ENCODE measurements around the gene GRID2. TPM values are rescaled to one million over a fixed set of nuclear protein-coding genes. Genes with fewer than 3 reads are reported as not detected.

The GRID2 gene
- total RNA-seq, 4 donors from 2014 or later: 0.16 TPM; not detected in 3

DNA sequence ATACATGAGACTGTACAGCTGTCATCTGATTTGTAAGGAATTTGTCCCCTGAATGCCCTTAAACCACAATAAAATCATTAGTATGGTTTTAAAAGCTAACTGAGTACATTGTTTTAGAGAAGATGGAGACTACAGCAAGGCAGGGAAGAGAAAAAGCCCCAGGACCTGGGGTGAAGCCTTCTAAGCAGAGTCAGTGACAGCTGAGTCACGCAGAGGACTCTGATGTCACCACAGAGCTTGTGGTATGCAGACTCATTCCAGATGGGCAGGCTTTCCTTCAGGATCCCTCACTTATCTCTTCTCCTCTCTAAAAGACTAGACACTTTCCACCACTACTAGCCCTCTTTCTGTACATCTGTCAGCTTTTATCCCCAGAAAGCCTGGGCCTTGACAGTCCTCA, 1427.7 kb downstream of the GRID2 start:
- WGBS, 2 donors (ENCODE audit: low coverage in 1 of 2): 77% methylated on average over 1 of the region's 1 CpG; no CpG with 5 or more reads in 1 of the 2 donors
- Histone ChIP-seq H3K27ac (no peak overlapping the region), H3K4me3 (no peak overlapping the region), H3K9me3 (no peaks in the 10 kb centered on the region), H3K36me3 (no peaks in the 10 kb centered on the region), H3K4me1 (no peaks in the 10 kb centered on the region), H3K27me3 (no peaks in the 10 kb centered on the region)
- DNase-seq: no peak
- in situ Hi-C loops (cut with MboI; ENCODE audit: low pct_ligation_motif_present in 1 of 4, low pct_unique_long_range_greater_than_20kb in 1 of 4, low sequenced_read_pairs in 3 of 4) (no loop called here), intact Hi-C loops (cut with DNase I; ENCODE audit: low total_unique reads) (no loop called here)
- TF ChIP-seq EP300 (IDR thresholded peaks at IDR 0.05; ENCODE audit: low read depth): no peak
- TF ChIP-seq POLR2A (IDR thresholded peaks at IDR 0.05): no peak
- TF ChIP-seq, protein P1, sequence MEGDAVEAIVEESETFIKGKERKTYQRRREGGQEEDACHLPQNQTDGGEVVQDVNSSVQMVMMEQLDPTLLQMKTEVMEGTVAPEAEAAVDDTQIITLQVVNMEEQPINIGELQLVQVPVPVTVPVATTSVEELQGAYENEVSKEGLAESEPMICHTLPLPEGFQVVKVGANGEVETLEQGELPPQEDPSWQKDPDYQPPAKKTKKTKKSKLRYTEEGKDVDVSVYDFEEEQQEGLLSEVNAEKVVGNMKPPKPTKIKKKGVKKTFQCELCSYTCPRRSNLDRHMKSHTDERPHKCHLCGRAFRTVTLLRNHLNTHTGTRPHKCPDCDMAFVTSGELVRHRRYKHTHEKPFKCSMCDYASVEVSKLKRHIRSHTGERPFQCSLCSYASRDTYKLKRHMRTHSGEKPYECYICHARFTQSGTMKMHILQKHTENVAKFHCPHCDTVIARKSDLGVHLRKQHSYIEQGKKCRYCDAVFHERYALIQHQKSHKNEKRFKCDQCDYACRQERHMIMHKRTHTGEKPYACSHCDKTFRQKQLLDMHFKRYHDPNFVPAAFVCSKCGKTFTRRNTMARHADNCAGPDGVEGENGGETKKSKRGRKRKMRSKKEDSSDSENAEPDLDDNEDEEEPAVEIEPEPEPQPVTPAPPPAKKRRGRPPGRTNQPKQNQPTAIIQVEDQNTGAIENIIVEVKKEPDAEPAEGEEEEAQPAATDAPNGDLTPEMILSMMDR (IDR thresholded peaks at IDR 0.05): no peak
- no peak for TF ChIP-seq POLR2AphosphoS5 (IDR thresholded peaks at IDR 0.05)

DNA sequence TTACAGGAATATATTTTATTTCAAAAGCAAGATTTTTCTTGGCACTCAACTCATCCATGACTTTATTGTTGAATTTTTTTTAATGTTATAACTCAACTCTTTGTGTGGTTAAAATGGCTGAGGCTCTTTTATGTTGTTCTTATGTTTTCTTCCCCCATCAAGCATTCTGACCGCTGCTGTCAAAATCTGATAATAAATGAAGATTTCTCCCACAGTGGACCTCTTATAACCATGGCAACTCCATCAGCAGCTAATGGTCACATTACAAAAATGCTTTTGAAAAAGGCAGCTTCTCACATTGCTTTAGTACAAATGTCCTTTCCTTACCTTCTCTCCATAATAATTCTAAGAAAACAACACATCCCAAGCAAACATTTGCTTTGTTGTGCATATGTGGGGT, 1428.7 kb downstream of the GRID2 start:
- no peak overlapping the region for H3K4me3 ChIP-seq
- H3K4me1 ChIP-seq: no peaks in the 10 kb centered on the region
- intact Hi-C loops (cut with DNase I; ENCODE audit: low total_unique reads): no loop called here
- WGBS, 2 donors (ENCODE audit: low coverage in 1 of 2): 87 to 90% methylated on average over 1 of the region's 1 CpG
- no peaks in the 10 kb centered on the region for H3K9me3 ChIP-seq
- H3K27me3 ChIP-seq: no peaks in the 10 kb centered on the region
- H3K27ac ChIP-seq: no peak overlapping the region
- H3K36me3 ChIP-seq: no peaks in the 10 kb centered on the region
- DNase-seq: no peak
- no peak for TF ChIP-seq EP300 (IDR thresholded peaks at IDR 0.05; ENCODE audit: low read depth)
- TF ChIP-seq POLR2AphosphoS5 (IDR thresholded peaks at IDR 0.05): no peak
- TF ChIP-seq POLR2A (IDR thresholded peaks at IDR 0.05): no peak
- TF ChIP-seq, protein P1 (IDR thresholded peaks at IDR 0.05): no peak
- in situ Hi-C loops (cut with MboI; ENCODE audit: low pct_ligation_motif_present in 1 of 4, low pct_unique_long_range_greater_than_20kb in 1 of 4, low sequenced_read_pairs in 3 of 4): no loop called here

DNA sequence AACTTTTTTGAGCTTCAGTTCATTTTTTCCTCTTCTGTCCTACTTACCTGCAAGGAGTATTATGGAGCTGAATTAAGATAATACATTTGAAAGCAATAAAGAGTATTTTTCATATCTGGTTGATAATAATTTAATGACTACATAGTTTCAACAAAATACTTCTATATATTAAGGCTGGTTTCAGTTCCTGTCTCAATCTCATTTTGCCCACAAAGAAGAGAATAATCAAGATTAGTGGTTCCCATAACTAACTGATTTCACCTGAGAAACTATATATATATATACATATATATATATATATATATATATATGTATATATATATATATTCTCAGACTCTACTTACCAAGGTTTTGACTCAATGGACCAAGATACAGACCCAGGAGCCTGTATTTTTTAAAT, 1437.1 kb downstream of the GRID2 start:
- no peak for DNase-seq
- H3K4me3 ChIP-seq: no peak overlapping the region
- no peaks in the 10 kb centered on the region for H3K36me3 ChIP-seq
- intact Hi-C loops (cut with DNase I; ENCODE audit: low total_unique reads): no loop called here
- no peaks in the 10 kb centered on the region for H3K4me1 ChIP-seq
- H3K27ac ChIP-seq: no peak overlapping the region
- H3K27me3 ChIP-seq: no peaks in the 10 kb centered on the region
- no peaks in the 10 kb centered on the region for H3K9me3 ChIP-seq
- in situ Hi-C loops (cut with MboI; ENCODE audit: low pct_ligation_motif_present in 1 of 4, low pct_unique_long_range_greater_than_20kb in 1 of 4, low sequenced_read_pairs in 3 of 4): no loop called here
- TF ChIP-seq POLR2AphosphoS5 (IDR thresholded peaks at IDR 0.05) (no peak), POLR2A (IDR thresholded peaks at IDR 0.05) (no peak), EP300 (IDR thresholded peaks at IDR 0.05; ENCODE audit: low read depth) (no peak)
- TF ChIP-seq, protein P1 (IDR thresholded peaks at IDR 0.05): no peak

DNA sequence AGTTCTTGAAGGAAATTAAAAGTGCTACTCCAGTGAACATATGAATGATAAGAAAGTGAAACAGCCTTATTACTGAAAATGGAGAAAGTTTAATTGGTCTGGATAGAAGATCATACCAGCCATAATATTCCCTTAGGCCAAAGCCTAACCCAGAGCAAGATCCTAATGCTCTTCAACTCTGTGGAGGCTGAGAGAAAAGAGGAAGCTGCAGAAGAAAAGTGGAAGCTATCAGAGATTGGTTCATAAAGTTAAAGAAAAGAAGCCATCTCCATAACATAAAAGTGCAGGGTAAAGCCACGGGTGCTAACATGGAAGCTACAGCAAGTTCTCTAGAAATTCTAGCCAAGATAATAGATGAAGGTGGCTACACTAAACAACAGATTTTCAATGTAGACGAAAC, 1439.3 kb downstream of the GRID2 start:
- no peaks in the 10 kb centered on the region for H3K9me3 ChIP-seq
- no peak overlapping the region for H3K4me3 ChIP-seq
- H3K27me3 ChIP-seq: no peaks in the 10 kb centered on the region
- no peaks in the 10 kb centered on the region for H3K4me1 ChIP-seq
- TF ChIP-seq EP300 (IDR thresholded peaks at IDR 0.05; ENCODE audit: low read depth) (no peak), POLR2AphosphoS5 (IDR thresholded peaks at IDR 0.05) (no peak), POLR2A (IDR thresholded peaks at IDR 0.05) (no peak)
- TF ChIP-seq, protein P1 (IDR thresholded peaks at IDR 0.05): no peak
- DNase-seq: no peak
- WGBS, 2 donors (ENCODE audit: low coverage in 1 of 2): 84 to 100% methylated on average over 1 to 2 of the region's 2 CpGs
- H3K36me3 ChIP-seq: no peaks in the 10 kb centered on the region
- H3K27ac ChIP-seq: no peak overlapping the region
- intact Hi-C loops (cut with DNase I; ENCODE audit: low total_unique reads): no loop called here
- in situ Hi-C loops (cut with MboI; ENCODE audit: low pct_ligation_motif_present in 1 of 4, low pct_unique_long_range_greater_than_20kb in 1 of 4, low sequenced_read_pairs in 3 of 4): no loop called here

Measured in transverse colon (tissue), 4 donors.